Kidney epithelial cell (primary cell): ENCODE results near the gene C10orf143. TPM values are rescaled to one million over a fixed set of nuclear protein-coding genes. Genes with fewer than 3 reads are reported as not detected.
"Not testable (repeated sequence)": the region's sequence is repeated elsewhere in the genome, so short reads cannot be mapped to it uniquely, and the experiment has no call there.

ENCODE experiments used
- DNase-seq: peaks from one replicate; pipeline ENCODE4 v3.0.0-alpha.2; 2010; ENCODE audit warnings: low read depth
- H3K27me3 ChIP-seq: 2 replicates; pipeline ENCODE4 v1.6.0; 2011; ENCODE audit warnings: low read length; ENCODE audit not compliant: control insufficient read depth, insufficient read depth
- H3K36me3 ChIP-seq: 2 replicates; pipeline ENCODE4 v1.5.1; 2011; ENCODE audit warnings: low read length; ENCODE audit not compliant: control insufficient read depth, insufficient read depth
- H3K4me3 ChIP-seq: 2 replicates; pipeline ENCODE4 v1.5.1; 2011; ENCODE audit warnings: low read depth, mild to moderate bottlenecking, control low read depth, low read length
- CTCF ChIP-seq: IDR thresholded peaks from 2 replicates; pipeline ENCODE4 v1.5.1; 2011; ENCODE audit warnings: mild to moderate bottlenecking, moderate library complexity, low read length, control low read depth, inconsistent platforms; ENCODE audit not compliant: insufficient read depth, poor library complexity, severe bottlenecking
- total RNA-seq: library from RNA; depleted of rRNA; stranded (reverse); fragments of >200 nt; gene quantifications from 2 replicates; pipeline ENCODE4 v1.2.3, GENCODE V29; 2015

Gene C10orf143
- total RNA-seq, 1 donor from 2014 or later, result 0.88 TPM

GRCh38 chr10:130105724-130106123, 4.9 kb downstream of the C10orf143 start:
- TF ChIP-seq CTCF, result no peak
- H3K36me3 ChIP-seq, result no peaks in the 10 kb centered on the region
- no peaks in the 10 kb centered on the region for H3K27me3 ChIP-seq
- H3K4me3 ChIP-seq, result no peak overlapping the region
- DNase-seq, result no peak

GRCh38 chr10:130099344-130099743, 11.3 kb downstream of the C10orf143 start:
- no peak for TF ChIP-seq CTCF
- H3K27me3 ChIP-seq, result no peaks in the 10 kb centered on the region
- no peak for DNase-seq
- H3K4me3 ChIP-seq, result no peak overlapping the region
- H3K36me3 ChIP-seq, result no peaks in the 10 kb centered on the region

GRCh38 chr10:130090565-130090964, 20.1 kb downstream of the C10orf143 start:
- not testable (repeated sequence) for H3K4me3 ChIP-seq, H3K36me3 ChIP-seq, DNase-seq, H3K27me3 ChIP-seq

GRCh38 chr10:130080461-130080814, 30.2 kb downstream of the C10orf143 start:
- Histone ChIP-seq H3K4me3 (no peak overlapping the region), H3K27me3 (no peaks in the 10 kb centered on the region), H3K36me3 (no peaks in the 10 kb centered on the region)
- DNase-seq, result no peak
- no peak for TF ChIP-seq CTCF

GRCh38 chr10:130079614-130080460, 30.8 kb downstream of the C10orf143 start:
- H3K27me3 ChIP-seq, result no peaks in the 10 kb centered on the region
- TF ChIP-seq CTCF, result no peak

GRCh38 chr10:130078120-130078519, 32.5 kb downstream of the C10orf143 start:
- TF ChIP-seq CTCF, result no peak
- H3K36me3 ChIP-seq, result no peaks in the 10 kb centered on the region

More at GRCh38 chr10:130079614-130080460, 30.8 kb downstream of the C10orf143 start:
- Histone ChIP-seq H3K4me3 (no peak overlapping the region), H3K36me3 (no peaks in the 10 kb centered on the region)
- DNase-seq, result no peak

More at GRCh38 chr10:130078120-130078519, 32.5 kb downstream of the C10orf143 start:
- Histone ChIP-seq H3K27me3 (no peaks in the 10 kb centered on the region), H3K4me3 (no peak overlapping the region)
- DNase-seq, result no peak
